ENCODE measurements around the gene MECR. TPM values are rescaled to one million over a fixed set of nuclear protein-coding genes. Genes with fewer than 3 reads are reported as not detected.

Gene MECR, protein sequence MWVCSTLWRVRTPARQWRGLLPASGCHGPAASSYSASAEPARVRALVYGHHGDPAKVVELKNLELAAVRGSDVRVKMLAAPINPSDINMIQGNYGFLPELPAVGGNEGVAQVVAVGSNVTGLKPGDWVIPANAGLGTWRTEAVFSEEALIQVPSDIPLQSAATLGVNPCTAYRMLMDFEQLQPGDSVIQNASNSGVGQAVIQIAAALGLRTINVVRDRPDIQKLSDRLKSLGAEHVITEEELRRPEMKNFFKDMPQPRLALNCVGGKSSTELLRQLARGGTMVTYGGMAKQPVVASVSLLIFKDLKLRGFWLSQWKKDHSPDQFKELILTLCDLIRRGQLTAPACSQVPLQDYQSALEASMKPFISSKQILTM
- 16.6 to 22.4 TPM (median 21.0 TPM) in 5 replicates for total RNA-seq (2022; extraction: Qiagen RNA extraction; ENCODE audit: low read depth)

DNA sequence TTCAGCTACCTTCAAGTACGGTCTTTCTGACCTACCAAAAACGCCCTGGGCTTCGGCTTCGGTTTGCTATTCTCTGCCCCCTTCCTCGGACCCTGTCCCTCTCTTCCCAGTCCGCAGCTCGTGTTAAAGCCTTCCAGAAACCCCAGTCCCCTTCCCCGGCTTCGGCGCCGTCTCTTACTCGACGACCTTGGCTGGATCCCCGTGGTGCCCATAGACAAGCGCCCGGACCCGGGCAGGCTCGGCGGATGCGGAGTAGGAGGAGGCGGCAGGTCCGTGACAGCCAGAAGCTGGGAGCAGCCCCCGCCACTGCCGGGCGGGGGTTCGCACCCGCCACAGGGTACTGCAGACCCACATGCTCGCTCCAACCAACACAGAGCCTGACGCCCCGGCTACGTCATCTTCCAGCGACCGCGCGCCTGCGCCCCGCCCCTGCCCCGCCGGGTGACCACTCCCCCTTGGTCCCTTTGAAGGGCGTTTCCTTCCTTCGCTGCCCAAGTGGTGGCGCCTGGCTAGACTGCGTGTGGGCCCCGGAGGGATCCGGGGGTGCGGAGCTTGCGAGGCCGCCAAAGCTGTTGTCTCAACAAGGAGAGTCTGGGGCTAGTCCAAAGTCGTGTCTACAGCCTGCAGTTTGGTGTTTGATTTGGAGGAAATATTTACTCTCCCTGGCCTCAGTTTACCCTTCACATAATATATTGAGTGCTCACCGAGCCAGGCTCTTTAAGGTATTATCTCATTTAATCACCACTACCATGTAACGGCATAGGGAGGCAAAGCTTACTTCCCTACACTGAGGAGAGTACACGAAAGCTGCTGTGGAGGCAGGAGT lies at the start of gene MECR:
Gene MECR (minus strand): TSS at position 382 of the 826 bp plus-strand sequence. CDS start 28 bp downstream, at position 354.

DNA sequence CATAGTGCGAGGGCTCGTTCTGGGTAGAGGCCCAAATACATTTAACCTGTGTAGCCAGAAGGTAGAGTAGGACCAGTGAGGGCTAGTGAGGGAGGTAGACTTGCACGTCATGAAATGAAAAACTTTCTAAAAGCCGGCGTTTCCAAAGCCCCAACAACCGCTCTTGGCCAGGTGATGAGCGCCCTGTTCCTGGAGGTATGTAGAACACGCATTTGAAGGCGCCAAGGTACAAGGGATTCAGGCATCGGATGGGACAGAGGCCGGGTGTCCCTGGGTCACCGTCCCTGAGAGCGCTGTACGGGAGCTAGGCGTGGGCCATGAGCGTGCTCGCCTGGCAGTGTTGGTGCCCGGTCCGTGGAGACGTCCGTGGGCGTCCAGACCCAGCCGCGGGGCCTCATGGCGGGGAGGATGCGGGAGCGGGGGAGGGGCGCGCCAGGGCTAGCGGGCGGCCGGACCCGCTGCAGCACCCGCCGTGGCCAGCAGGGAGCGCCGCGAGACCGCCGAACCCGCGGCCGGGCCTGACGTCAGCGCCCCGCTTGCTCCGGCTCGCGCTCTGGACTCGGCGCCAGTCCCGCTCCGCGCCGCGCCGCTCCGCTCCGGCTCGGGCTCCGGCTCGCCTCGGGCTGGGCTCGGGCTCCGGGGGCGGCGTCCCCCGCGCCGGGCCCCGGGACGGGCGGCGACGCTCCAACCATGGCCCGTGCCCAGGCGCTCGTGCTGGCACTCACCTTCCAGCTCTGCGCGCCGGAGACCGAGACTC lies 5.4 kb upstream of the MECR start, which contains the start of gene PTPRU:
Gene PTPRU (plus strand): TSS at position 568 of the 757 bp plus-strand sequence. CDS start 123 bp downstream, at position 691.

DNA sequence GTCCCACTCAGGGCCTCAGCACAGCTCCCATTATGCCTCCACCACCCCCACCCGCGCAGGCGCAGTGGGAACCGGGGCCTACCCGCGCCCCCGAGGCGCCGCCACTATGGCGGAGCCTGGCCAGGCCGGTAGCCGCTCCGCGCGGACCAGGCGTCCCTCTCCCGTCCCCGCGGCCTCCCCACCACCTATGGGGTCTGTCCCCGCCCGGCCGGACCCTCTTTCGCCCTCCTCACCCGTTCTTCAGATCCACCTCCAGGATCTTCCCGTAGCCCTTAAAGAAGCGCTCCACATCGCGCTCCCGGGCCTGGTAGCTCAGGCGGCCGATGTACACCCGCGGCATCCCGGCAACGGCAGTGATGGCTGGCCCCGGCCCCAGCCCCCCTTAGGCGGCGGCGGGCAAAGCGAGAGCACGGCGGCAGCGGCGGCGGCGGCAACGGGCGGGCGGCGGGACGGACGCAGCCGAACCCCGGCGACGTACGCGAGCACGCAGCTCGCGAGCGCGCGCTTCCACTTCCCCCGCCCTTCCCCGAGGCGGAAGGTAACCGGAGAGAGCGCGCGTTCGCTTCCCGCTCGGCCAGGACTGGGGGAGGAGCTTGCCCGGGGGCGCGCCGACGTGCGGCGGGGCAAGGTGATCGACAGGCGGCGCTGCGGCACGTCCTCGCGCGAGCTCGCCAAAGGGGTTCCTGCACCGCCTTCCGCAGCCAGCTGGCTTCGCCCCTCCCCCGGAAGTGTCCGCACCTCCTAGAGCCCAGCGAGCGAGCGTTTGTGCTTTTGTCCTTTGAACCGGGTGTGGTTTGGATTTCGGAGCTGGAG lies 49.1 kb downstream of the MECR start, which contains the start of gene SRSF4:
Gene SRSF4 (minus strand): TSS at position 488 of the 813 bp plus-strand sequence. CDS start 148 bp downstream, at position 340.

Other genes starting within 250 kb of the MECR start
- 0.07 to 0.21 TPM (median 0.13 TPM) in 5 replicates for gene TMEM200B, start 107.0 kb downstream of the MECR start, total RNA-seq (2022; extraction: Qiagen RNA extraction; ENCODE audit: low read depth)
- 44.9 to 51.5 TPM (median 49.3 TPM) in 5 replicates for gene SRSF4, start 49.0 kb downstream of the MECR start, total RNA-seq (2022; extraction: Qiagen RNA extraction; ENCODE audit: low read depth)
- 6.4 to 8.3 TPM (median 7.0 TPM) in 5 replicates for gene PTPRU, start 5.6 kb upstream of the MECR start, total RNA-seq (2022; extraction: Qiagen RNA extraction; ENCODE audit: low read depth)